GM18858 (cell line): ENCODE measurements around the gene TIMP2.

ENCODE experiments used
- ATAC-seq: cut with Tn5 transposase; IDR thresholded peaks from one replicate; pipeline ENCODE4 v1.9.1; 2021; ENCODE audit not compliant: unreplicated experiment

Gene TIMP2

DNA sequence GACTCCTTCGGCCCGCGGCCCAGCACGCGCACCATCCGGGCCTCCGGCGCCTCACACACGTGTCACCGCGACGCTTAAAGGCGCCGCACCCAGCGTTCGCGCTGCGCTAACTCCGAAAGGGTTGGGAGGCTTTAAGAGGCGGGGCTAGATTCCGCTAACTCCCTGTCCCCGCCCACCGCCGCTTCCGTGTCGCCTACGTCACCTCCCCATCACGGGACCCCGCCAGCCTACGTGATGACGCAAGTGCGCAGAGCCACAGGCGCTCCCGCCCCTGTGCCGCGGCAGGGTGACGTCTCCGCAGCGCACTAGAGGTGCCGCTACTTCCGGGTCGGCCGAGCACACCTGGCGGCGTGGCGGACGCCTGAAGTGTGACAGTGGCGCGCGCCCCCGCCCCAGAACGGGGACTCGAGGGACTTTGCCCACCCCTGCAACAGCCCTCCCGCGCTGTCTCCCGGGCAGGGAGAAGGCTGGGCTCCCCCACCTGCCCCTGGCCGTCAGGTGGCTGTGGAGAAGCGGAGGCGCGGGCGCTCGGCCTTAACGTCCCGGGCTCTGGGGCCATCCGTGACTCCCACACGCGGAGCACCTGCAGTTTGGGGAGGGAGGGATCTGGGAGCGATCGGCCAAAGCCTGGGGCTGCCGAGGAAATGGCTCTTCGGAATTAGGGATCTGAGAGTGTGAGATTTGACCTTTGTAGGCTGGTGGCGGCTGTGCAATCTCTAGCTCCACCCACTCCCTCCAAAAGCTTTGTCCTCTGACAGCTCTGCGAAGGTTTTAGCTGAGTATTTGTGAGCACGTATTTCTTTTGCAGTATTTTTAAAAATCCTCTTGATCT lies 84.2 kb downstream of the TIMP2 start, which contains the start of gene USP36:
Gene USP36 (minus strand): TSS at position 35 of the 832 bp plus-strand sequence. CDS start 4,451 bp downstream, outside the sequence.
- ATAC-seq: peak; percentile 66

DNA sequence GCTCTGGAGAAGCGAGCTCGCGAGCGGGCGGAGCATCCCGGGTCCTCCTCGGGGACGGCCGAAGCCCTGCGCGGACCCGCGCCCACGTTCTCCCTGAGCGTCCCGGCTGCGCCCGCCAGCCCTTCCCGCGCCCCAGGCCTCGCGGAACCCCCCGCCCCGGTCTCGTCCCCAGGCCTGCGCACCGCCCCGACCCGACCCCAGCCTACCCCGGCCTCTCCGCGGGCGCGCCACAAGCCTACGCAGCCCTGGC lies 84.7 kb downstream of the TIMP2 start:
- peak; percentile 18 for ATAC-seq

DNA sequence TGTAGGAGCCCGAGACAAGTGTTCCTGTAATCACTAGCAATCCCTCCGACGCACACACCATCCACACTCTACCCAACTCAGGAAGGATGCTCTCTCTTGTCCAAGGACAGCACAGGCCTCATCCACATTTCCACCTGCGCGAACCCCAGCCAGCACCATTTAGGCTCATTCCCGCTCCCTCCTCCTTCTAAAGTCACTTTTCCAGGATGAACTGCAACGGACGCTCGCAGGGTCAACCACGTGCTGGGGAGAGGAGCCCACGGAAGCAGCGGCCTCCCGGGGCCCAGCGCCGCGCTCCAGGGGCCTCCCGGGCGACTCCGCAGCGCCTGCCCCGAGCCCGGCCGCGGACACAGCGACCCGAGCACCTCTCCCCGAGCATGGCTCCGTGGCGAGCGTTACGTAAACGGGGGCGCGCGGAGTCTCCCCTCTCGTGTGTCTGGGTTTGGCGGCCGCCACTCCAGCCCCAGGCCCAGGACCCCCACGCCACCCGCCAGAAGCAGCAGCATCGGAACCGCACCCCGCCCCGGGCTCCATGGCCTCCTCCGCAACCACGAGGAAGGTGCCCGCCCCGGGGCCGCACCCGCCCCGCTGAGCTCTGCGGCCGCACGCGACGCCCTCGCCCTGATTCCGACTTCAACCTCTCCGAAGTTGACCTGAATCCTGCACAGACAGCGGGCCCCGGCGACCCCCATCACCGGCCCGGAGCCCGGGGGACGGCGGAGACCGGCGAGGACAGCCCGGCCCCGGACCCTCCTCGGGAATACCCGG lies 85.2 kb downstream of the TIMP2 start:
- peak; percentile 4 for ATAC-seq

DNA sequence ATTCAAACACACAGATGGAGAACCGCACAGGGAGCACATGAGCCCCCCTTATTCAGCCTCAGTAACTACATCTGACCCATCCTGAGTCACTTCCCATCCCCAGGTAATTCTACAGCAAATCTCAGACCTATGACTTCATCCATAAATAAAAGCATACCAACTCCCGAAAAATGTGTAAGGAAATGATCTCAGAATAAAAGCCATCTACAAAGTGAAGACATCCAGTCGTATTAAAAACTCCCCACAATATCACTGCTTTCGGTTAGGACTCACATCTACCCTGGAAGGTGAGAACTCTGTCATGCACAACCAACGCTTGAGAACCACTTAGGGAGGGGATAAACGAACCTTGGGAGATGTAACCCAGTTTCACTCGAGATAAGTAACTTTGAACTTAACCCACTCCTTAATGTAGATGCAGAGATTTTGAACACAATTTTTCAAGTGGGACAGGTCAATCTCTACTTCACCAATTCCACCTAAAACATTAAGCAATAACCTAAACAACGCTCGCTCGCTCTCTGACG lies 85.9 kb downstream of the TIMP2 start:
- no peak for ATAC-seq

DNA sequence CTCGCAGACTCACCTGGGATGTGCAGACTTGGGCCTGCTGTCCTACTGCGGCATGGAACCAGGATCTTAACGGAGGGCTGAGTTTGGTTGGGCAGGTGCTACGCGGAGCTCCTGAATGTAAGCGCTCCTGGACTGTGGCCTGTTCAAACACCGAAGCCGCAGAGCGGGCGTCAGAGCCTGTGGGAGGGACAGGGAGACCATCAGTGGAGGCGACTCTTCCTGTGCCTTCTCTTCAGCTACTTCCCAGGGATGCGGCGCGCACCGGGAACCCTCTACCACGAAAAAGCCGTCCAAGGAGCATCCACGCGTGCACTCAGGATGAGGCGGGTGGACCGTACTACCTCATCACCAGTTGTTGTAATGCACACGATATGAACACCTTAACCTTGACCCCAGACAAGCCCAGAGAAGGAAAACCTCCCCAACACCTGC lies 86.6 kb downstream of the TIMP2 start:
- ATAC-seq: no peak

DNA sequence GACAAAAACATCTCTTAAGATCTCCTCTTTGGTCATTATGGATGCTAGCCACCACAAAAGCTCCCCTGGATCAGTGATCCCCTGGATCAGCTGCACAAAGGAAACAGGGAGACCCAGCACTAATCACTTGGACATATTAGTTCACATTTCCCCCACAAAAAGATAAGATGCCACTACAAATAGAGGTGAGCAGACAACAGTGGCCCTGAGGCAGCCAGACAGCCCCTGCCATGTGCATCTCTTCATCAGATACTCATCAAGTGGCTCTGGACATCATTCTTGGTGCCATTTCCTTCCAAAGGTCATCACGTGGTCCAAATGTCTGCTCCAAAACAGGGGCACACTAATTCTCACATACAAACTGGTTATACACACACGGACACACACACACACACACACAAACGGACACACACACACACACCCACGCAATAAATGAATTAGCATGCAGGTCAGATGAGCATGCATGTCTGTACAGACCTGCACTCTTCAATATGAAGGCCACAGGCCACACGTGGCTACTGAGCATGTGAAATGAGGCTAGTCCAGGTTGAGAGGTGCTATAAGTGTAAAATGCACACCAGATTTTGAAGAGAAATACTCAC lies 88.7 kb downstream of the TIMP2 start:
- no peak for ATAC-seq

DNA sequence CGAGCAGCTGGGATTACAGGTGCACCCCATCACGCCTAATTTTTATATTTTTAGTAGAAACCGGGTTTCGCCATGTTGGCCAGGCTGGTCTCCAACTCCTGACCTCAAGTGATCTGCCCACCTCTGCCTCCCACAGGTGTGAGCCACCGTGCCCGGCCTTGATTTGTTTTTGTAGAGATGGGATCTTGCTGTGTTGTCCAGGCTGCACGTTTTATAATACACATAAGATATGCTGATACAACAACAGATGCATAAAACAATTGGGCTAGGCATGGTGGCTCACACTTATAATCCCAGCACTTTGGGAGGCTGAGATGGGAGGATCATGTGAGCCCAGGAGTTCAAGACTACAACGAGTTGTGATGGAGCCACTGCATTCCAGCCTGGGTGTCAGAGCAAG lies 90.6 kb downstream of the TIMP2 start:
- no peak for ATAC-seq

DNA sequence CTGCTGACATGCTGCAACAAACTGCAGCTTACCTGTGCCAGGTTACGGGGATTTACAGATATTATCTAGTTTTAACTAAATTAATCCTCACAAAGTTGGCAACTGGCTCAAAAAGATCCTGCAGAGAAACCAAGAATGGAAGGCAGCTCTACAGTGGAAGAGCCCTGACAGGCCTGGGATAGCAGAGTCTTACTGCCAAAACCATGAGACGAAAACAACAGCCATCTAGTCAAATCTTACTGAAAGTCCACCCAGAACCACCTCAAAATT lies 92.7 kb downstream of the TIMP2 start:
- no peak for ATAC-seq

DNA sequence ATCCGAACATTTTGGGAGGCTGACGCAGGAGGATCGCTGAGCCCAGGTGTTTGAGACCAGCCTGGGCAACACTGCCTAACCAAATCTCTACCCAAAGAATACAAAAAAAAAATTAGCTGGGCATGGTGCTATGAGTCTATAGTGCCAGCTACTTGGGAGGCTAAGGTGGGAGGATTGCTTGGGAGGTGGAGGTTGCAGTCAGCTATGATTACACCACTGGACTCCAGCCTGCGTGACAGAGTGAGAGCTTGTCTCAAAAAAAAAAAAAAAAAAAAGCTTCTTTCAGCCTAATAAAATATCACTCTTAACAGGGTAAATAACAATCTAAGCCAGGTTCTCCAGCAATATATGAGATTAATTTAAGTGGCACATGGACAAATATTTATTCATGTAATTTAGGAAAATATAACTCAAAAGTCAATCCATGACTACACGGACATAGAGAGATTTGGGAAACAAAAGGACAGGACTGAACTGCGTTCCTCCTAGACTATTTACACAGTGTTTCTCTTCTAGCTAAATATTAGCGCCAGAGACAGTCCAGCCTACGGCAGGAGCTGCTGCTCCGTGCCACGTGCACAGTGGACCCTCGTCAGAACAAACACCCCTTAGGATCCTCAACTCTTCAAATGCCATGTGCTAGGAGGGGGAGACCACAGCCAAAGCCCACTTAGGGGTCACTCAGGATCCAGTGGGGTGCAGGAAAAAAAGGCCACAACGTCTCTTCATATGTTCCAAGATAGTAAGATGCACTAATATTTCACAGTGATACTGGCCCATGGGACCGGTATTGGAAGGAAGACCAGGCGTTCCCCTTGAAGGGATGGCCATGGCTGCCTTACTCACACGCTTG lies 93.3 kb downstream of the TIMP2 start:
- ATAC-seq: no peak

DNA sequence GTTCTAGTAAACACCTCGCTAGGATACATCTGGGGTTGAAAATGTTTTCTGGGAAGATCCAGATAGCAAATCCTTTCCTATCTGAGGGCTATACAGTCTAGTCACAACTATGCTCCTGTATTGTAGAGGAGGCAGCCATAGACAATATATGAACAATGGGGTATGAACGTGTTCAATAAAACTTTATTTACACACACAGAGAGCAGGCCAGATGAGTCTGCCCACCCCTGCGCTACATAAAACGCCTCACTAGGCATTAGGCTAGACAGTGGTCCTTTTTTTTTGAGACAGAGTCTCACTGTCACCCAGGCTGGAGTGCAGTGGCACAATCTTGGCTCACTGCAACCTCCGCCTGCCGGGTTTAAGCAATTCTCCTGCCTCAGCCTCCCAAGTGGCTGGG lies 95.7 kb downstream of the TIMP2 start:
- ATAC-seq: no peak

DNA sequence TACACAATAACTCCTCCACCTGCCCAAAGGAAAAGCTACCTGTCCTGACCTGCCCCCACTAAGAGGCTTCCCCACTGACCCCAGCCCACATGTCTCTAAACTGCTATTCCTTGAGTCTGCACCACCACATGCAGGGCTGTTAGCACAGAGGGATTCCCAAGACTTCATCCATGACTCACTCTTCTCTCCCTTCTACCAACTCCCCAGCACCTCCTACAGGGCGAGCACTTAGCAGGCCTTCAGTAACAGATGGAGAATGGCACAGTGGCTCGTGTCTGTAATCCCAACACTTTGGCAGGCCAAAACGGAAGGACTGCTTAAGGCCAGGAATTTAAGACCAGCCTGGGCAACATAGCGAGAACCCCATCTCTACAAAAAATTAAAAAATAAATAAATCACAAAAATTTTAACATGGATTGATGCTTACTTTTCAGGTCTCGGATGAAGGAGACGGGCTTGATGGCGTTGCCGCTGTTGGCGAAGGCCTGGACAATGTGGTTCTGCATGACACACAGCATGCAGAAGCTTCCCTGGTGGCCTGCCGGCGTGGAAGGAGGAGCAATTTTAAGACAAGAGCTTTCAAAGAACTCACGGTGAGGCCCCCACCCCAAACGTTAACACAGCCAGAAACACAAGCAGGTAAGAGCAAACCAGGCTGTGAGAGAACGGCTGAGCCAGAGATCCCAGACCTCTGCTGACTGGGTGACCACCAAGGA lies 96.6 kb downstream of the TIMP2 start:
- no peak for ATAC-seq

DNA sequence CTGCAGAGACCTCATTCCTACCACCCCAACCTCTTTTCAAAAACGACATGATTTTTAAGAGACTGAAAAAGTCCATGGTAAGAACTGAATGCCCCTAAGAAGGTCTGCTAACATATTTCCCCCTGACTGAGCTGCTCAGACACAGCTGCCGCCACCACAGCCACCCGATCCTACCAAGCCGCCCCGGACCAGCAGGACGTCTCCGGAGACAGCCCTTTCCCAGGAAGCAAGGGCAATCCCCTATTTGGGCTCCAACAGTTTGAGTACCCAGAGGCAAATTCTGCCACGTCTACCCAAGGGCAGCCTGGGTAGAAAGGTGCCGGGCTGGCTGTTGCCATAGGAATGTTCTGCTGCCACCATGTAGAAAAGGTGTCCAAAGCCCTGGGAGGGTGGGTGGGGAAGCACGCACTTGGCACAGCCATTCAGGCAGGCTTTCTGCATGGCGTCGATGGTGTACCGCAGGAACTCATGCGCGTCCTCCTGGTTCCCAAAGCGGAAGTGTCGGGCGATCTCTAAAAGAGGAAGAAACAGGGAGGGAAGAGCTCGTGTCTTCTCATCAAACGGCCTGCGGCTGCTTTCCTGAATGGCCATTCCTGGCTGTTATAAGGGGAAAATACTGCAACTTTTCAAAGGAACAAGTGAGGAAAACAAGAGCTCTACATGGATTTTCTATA lies 98.2 kb downstream of the TIMP2 start:
- ATAC-seq: no peak

DNA sequence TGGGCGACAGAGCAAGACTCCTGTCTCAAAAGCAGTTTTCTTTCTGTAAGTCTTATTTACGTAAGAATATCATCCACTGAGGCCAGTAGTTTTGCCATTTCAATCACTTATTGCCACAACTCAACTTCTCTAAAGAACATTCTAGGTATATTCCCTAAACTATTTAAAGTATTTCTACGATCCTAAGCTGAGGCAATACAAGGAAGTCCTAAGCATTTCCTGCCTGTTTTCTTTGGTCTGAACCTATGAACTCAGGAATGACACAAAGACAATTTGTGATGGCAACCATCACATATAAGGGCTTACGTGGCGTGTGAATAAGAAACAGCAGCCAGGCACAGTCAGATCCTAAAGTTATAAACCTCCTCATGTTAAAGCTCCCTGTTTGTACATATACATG lies 98.8 kb downstream of the TIMP2 start:
- ATAC-seq: no peak

DNA sequence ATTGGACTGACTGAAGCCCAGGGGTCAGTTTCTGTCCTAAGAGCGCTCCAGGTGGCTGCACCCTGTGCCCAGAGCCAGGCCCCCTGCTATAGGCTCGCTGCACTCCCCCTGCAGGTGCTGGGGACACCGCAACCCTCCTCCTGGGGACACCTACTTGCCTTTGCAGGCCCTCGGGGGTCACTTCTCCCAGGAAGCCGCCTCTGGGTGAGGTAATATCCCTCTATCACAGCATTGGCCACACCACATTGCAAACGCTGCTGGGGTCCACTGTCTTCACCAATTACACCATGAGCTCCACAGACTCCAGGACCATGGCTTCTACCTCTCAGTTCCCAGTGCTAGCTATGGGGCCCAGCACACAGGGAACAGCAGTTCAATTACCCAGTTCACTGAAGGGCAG lies 99.5 kb downstream of the TIMP2 start:
- ATAC-seq: no peak

DNA sequence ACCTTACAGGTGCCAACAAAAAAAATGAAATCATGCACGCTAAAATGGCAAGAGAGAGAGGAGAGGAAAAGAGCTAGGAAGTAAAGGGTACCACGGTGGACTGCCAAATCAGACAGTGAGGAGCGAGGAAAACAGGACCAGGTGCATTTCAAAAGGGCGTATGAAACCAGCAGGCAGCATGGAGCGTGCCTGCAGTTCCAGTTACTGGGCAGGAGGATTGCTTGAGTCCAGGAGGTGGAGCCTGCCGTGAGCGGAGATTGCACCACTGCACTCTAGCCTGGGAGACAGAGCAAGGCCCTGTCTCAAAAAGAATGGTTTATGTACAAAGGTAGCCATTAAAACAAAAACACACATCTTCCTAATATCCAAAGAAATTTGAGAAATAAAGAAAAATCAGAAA lies 100.9 kb downstream of the TIMP2 start:
- ATAC-seq: no peak

DNA sequence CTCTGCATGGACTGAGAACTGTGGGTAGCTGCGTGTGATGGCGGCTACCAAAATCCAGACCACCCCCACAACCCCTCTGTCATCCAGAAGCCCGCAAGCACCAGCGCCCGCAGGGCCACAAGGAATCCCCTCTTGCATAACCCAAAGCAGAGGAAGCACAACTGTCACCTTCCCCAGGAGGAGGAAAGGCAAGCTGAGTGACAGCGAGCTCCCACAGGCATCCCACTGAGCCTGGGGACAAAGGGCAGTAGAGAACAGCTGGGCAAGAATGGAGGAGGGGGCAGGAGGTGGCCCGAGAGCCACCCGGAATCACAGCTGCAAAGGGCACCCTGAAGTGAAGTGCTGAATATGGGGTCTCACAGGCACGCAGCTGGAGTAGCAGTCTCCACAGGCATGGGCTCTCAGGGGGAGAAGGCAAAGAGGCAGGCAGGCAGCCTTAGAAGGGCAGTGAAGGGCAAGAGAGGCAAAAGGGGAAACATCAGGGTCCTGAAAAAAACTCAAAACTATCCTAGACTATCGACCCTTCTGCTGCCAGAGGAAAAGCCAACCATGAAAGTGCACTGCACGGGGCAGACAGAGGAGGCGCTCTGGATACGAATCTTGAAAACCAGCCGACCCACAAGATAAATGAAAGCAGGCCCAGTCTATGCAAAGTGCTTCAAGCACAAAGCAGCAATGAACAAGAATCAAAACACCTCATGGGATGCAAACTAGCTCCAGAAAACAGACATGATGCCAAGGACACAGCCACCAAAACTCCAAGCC lies 101.7 kb downstream of the TIMP2 start:
- ATAC-seq: no peak

DNA sequence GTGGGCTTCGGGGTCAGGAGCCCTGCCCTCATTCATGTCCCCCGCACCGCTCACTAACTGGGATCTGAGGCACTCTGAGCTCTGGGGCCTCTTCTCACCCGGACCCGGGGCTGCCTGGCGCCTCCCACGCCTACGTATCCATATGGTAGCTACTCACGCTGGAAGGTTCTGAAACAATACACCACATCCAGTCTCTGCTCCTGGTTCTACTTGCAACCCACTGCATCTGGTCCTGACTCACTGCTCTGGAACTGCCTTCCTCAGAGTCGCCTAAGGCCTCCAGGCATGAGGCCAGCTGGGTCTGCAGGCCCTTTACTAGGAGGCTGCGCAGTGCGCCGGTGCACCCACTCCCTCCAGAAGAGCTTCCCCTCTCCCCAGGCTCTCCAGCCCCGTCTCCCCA lies 102.6 kb downstream of the TIMP2 start:
- no peak for ATAC-seq

DNA sequence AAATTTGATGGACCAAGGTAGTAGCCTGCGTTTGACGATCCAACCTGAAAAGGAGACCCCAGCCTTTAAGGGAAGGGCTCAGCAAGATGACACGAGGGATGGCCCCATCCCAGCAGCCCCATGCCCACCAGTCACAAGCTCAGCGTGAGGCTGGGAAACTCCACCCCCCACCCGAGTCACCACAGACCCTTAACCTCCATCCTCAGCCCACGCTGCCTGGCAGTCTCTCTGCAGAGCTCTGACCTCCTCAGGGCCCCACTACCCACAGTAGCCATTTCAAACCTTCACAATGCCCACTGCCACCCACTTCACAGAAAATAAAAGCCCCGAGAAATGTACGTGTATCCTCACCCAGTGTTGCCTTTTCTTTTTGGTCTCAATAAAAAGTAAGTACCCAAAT lies 103.2 kb downstream of the TIMP2 start:
- ATAC-seq: no peak

DNA sequence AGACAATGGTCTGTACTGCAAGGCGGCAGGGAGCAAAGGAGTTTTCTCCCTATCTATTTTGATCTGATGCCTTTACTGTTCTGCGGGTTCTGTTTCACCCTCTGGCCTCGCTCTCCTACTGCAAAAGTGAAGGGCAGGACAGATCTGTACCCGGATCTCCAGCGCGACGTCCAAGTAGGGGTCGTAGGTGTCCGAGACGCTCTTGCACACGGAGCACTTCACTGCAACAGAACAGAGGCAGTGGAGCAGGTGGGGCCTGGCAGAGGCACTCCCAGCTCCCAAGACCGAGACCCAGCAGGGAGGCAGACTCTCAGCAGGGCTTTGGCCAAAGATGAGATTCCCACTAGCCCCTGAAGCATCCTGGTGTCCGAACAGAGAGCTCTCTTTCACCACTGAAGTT lies 104.3 kb downstream of the TIMP2 start:
- no peak for ATAC-seq
